ENCODE data around the gene AP4S1. TPM values are rescaled to one million over a fixed set of nuclear protein-coding genes. Genes with fewer than 3 reads are reported as not detected.
"Not testable (repeated sequence)": the region's sequence is repeated elsewhere in the genome, so short reads cannot be mapped to it uniquely, and the experiment has no call there.

AP4S1 gene
- polyA plus RNA-seq, 1 donor: 24.0 TPM

- no peak for DNase-seq
Observed at GRCh38 chr14:31003284-31003683, 22.2 kb upstream of the AP4S1 start.

GRCh38 chr14:31004007-31004406, 21.4 kb upstream of the AP4S1 start:
- DNase-seq: not testable (repeated sequence)

- DNase-seq: no peak
Observed at GRCh38 chr14:31006703-31007102, 18.7 kb upstream of the AP4S1 start.

GRCh38 chr14:31009836-31010574, 15.4 kb upstream of the AP4S1 start:
- no peak for DNase-seq

GRCh38 chr14:31010935-31011334, 14.5 kb upstream of the AP4S1 start:
- DNase-seq: no peak

- DNase-seq: no peak
Observed at GRCh38 chr14:31013841-31014240, 11.6 kb upstream of the AP4S1 start.

GRCh38 chr14:31018057-31018645, 7.3 kb upstream of the AP4S1 start:
- DNase-seq: no peak

GRCh38 chr14:31020834-31021575, 4.4 kb upstream of the AP4S1 start:
- DNase-seq: no peak

GRCh38 chr14:31021576-31021949, 3.9 kb upstream of the AP4S1 start:
- DNase-seq: no peak

- no peak for DNase-seq
Observed at GRCh38 chr14:31022386-31022785, 3.1 kb upstream of the AP4S1 start.

GRCh38 chr14:31024010-31024480, 1.4 kb upstream of the AP4S1 start:
- DNase-seq: no peak

- DNase-seq: no peak
Observed at GRCh38 chr14:31024577-31025366, 677 bp upstream of the AP4S1 start.

GRCh38 chr14:31026077-31026449, 614 bp downstream of the AP4S1 start, which contains the start of gene STRN3:
Gene STRN3 (minus strand): TSS chr14:31026379. CDS start chr14:31026185, 194 bp downstream.
- no peak for DNase-seq

- peak; percentile 96 for DNase-seq
Observed at GRCh38 chr14:31026450-31027235, 1.2 kb downstream of the AP4S1 start.

GRCh38 chr14:31027847-31028246, 2.4 kb downstream of the AP4S1 start:
- DNase-seq: no peak

- DNase-seq: no peak
Observed at GRCh38 chr14:31029016-31029970, 3.8 kb downstream of the AP4S1 start.

- DNase-seq: no peak
Observed at GRCh38 chr14:31030469-31030868, 5.0 kb downstream of the AP4S1 start.

GRCh38 chr14:31036552-31036951, 11.1 kb downstream of the AP4S1 start:
- DNase-seq: no peak

- DNase-seq: no peak
Observed at GRCh38 chr14:31037709-31038221, 12.3 kb downstream of the AP4S1 start.
